ENCODE results near the gene DCLK2.

DCLK2 gene

DNA sequence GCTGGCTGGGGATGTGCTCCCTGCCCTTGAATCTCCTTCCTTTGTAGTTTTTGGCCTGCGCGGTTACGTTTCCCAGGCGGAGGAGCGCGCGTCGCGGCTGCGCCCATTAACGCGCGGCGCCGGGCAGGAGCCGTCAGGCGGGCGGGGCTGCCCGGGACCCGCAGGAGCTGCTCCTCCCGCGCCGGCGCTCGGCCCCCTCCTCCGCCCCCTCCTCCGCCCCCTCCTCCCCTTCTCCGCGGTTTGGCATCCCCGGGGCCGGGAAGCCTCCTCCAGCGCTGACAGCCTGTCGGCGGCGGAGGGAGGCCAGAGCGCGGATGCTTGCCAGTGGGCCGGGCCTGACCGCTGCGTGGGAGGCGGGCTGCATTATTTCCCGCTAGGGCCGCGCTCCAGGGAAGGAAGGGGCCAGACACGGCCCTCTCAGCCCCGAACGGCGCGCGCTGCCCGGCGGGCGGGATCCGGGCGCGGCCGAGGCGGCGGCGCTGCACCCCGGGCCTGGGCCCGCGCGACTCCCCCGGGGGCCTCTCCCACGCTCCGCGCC lies at the start of gene DCLK2:
Gene DCLK2 (plus strand): TSS at position 405 of the 538 bp plus-strand sequence. CDS start 583 bp downstream, outside the sequence.
- TF ChIP-seq GATA3 (IDR thresholded peaks at IDR 0.05; ENCODE audit: low read depth, low read length): no peak
- no peak; the same call in 1 of the 2 replicates for TF ChIP-seq GATA2 (IDR thresholded peaks at IDR 0.05; ENCODE audit: low read depth, low read length)

DNA sequence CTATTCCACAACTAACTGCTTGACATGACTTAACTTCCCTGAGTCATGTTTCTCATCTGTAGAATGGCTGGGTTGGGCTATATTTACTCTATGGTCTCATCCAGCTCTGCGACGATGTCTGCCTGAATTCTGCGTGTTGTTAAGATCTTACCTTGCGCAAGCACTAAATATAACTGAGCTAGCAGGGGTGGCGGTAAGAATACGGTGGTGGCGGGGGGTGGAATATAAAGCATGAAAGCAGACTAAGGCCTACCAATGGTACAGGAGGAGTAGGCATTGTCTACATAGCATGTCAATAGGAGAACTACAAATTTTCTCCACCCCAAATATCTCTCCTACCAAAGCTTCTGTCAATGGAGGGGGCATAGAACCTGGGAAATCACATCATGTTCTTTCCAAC lies 45.7 kb upstream of the DCLK2 start:
- TF ChIP-seq GATA2 (IDR thresholded peaks at IDR 0.05; ENCODE audit: low read depth, low read length) (no peak), GATA3 (IDR thresholded peaks at IDR 0.05; ENCODE audit: low read depth, low read length) (no peak)

DNA sequence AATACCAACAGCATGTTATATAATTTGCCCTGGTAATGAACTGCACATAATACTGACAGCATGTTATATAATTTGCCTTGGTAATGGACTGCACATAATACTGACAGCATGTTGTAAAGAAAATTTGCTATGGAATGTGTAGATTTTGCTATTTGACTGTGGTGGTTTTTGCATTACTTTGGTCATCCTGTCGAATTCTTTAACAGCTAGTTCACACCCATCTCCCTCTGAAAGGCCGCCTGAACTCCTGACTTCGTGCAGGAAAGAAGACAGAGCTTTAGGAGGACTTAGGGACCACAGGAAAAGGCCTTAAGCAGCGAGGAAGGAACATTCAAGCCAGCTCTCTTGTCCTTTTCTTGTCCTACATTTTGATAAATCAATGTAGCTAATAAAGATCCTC lies 45.2 kb upstream of the DCLK2 start:
- no peak for TF ChIP-seq GATA3 (IDR thresholded peaks at IDR 0.05; ENCODE audit: low read depth, low read length)
- no peak for TF ChIP-seq GATA2 (IDR thresholded peaks at IDR 0.05; ENCODE audit: low read depth, low read length)

DNA sequence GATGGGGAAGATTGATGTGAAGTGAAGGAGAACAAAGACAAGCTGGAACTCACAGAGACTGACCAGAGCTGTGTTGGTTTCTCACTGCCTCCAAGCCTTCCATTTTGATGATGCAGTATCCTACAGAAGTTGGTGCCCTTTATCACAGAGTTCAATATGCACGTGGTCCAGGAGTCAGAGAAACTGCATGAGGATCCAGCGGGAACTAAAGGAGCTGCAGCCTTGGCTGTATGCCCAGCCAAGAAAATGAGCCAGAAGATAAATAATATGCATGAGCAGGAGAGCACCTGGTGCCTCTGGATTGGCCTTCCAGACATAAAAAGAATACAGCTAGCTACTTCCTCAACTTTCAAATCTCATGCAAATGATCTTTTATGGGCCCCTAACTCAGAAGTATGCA lies 44.3 kb upstream of the DCLK2 start:
- TF ChIP-seq GATA2 (IDR thresholded peaks at IDR 0.05; ENCODE audit: low read depth, low read length) (no peak), GATA3 (IDR thresholded peaks at IDR 0.05; ENCODE audit: low read depth, low read length) (no peak)

DNA sequence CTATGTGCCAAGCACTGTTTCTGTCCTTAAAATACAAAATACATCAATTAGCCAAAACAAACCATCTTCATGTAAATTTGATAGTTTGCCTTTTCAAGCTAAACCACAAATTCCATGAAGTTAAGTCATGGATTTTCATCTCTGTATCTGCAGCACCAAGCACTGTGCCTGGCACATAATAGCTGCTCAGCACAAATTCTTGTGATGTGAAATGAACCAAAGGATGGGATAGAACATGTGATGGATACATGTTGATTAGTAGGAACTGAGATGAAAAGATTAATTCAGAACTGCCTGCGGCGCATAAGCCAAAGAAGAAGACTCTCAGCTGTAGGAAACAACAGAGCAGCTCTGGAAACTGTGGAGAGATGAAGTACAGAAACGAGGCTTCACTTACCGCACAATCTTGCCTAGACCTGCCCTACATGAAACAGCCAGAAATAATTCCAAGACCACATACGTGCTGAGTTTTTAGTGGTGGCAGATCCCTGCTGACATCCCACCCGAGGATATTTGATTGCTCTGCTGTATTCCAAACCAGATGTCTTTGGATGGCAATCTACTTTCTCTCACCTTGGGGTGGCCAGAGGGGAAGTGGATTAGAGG lies 40.9 kb upstream of the DCLK2 start:
- TF ChIP-seq GATA3 (IDR thresholded peaks at IDR 0.05; ENCODE audit: low read depth, low read length): no peak

DNA sequence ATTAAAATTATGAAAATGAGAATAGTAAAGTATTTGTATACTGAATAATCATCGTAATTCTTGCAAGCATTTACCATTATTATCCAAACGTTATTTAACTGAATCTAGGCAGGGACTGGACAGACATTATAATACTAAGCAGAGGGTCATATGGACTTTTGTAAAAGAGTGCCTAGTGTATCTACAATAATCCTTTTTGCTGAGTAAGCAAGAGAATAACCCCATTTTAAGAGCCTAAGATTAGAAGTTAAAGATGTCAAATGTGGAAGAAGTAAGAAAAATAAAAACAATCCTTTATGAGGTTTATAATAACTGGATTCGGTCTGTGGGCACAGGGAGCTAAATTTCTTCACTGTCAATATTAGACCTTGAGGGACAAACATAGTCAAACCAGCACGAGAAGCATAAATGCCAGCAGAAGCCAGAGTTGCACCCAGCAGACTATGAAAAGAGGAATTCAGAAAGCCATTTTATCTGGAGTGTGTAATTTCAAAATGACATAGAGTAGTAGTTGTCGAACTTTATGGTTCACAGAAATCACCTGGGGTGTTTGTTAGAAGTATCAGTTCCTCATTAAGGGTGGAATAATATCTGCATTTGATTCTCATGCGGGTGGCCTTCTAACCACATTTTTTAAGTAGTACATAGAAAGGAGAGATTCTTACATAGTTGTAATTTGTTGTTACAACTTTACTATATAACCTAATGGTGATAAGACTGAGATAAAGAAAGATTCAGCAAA lies 39.7 kb upstream of the DCLK2 start:
- TF ChIP-seq GATA2 (IDR thresholded peaks at IDR 0.05; ENCODE audit: low read depth, low read length): no peak
- TF ChIP-seq GATA3 (IDR thresholded peaks at IDR 0.05; ENCODE audit: low read depth, low read length): no peak

DNA sequence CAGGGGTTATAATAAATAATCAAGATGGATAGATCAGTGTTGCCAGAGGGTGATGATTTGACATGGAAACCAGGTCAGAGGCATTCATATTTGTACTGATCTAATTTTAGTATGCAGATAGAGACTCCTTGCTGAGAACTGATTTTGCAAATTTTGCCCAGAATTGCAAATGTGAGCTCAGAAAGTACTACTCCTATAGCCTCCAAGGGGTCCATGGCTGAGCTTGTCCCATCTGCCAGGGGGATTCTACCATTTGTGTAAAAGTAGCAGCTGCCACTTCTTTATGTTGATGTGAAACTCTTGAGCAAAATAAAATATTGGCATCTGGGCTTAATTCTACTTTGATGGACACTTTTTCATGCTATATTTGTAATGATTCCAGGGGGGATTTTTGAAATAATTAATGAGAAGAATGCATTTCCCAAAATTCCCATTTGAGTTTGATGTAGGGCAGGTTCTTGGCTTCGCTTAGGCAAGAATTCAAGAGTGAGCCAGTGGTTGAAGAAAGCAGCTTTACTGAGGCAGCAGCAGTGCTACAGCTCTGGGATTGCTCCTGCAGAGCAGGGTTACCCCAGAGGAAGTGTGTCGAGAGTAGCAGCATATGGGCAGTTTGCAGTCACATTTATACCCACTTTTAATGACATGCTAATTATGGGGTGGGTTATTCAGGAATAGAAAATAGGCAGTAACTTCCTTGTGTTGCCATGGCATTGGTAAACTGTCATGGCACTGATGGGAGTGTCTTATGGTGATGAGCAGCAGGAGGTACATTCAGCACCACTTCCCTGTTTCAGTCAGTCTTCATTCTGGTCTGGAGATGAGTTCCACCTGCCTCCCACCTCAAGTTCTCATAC lies 38.7 kb upstream of the DCLK2 start:
- TF ChIP-seq GATA2 (IDR thresholded peaks at IDR 0.05; ENCODE audit: low read depth, low read length) (no peak), GATA3 (IDR thresholded peaks at IDR 0.05; ENCODE audit: low read depth, low read length) (no peak)

DNA sequence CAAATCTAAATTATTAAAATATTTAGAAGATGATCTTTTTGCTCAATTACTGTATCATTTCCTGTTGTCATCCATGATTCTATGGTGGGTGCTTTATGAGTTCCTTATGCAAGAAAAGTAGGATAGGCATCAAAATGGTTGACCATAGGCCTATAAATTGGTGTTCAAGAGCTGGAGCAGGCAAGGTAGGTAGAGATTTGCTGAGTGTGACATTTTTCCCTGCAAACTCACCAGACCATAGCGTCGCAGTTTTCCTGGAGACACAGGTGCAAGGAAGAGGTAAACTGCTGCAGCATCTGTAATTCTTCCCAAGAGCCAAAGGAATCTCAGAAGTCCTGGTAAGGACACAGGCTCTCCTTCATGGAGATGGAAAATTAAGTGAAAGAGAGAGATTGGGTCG lies 33.7 kb upstream of the DCLK2 start:
- no peak for TF ChIP-seq GATA3 (IDR thresholded peaks at IDR 0.05; ENCODE audit: low read depth, low read length)
- no peak for TF ChIP-seq GATA2 (IDR thresholded peaks at IDR 0.05; ENCODE audit: low read depth, low read length)

DNA sequence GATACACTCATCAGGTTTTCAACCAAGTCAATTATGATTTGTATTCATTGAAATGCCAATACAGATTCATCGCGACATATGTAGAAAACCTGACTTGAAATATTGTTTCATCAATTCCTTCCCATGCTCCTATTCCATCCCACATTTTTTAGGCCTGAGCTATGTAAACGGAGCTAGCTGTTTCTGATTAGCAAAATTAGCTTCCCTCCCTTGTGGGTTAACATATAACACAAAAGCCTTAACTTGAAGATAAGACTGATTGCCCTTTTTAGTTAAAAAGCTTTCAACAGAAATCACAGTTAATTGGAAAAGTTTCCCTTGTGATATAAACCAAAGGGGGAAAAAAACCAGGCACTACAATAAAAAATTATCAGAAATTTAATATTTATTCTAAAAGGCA lies 32.8 kb upstream of the DCLK2 start:
- TF ChIP-seq GATA3 (IDR thresholded peaks at IDR 0.05; ENCODE audit: low read depth, low read length) (no peak), GATA2 (IDR thresholded peaks at IDR 0.05; ENCODE audit: low read depth, low read length) (no peak)

DNA sequence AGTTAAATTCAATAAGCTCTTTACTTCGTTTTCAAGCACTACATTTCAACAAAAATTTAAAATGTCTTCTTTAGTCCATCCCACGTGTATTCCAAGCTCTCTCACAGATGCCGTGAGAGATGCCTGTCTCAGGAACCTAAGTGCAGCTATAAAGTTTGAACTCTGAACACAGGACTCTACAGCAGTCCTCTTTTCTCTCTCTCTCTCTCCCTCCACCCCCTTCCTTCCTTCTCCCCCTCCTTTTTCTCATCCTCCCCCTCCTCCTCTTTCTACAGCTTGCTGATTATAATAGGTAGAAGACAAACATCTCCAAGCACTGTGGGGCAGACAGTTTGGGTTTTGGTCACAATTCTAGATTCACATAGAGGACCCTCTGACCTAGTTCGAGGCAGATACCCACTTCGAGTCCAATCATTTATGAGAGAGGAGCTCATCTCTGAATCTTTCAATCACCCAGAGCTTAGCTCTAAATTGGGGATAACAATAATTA lies 31.5 kb upstream of the DCLK2 start:
- no peak for TF ChIP-seq GATA3 (IDR thresholded peaks at IDR 0.05; ENCODE audit: low read depth, low read length)
- no peak for TF ChIP-seq GATA2 (IDR thresholded peaks at IDR 0.05; ENCODE audit: low read depth, low read length)

DNA sequence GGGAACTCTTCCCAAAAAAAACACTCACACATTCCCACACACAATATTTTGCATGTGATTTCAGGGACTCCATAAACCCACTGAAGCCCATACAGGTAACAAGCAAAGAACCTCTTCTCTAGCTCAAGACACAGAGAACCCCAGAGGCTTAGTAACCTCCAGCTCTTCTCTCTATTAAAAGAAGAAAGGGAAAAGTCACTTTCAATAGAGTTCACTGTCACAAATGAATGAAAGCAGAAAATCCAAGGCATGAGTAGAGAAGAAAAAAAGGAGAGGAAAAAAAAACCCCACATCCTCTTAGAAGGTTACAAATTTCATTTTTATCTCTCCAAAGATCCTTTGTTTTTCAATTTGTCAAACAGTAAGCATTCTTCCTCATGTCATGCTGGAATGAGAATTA lies 30.7 kb upstream of the DCLK2 start:
- TF ChIP-seq GATA3 (IDR thresholded peaks at IDR 0.05; ENCODE audit: low read depth, low read length): no peak
- no peak for TF ChIP-seq GATA2 (IDR thresholded peaks at IDR 0.05; ENCODE audit: low read depth, low read length)

DNA sequence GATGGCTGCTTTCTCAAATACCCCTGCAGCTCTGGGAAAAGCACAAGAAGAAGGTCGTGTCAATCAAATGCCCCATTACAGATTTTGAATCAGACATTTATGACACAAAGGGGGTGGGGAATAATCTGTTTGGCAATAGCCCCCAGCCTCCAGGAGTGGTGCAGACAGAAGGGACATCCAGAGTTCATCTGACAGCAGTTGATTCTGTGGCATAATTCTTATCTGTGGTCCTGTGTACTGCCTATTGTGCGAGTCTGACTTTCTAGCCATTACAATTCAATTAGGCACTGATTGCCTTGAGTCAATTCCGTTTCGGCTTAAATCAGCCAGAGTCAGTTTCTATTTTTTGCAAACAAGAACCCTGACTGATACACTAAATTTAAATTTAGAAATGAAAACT lies 28.6 kb upstream of the DCLK2 start:
- TF ChIP-seq GATA3 (IDR thresholded peaks at IDR 0.05; ENCODE audit: low read depth, low read length) (no peak), GATA2 (IDR thresholded peaks at IDR 0.05; ENCODE audit: low read depth, low read length) (peak; percentile 48)

DNA sequence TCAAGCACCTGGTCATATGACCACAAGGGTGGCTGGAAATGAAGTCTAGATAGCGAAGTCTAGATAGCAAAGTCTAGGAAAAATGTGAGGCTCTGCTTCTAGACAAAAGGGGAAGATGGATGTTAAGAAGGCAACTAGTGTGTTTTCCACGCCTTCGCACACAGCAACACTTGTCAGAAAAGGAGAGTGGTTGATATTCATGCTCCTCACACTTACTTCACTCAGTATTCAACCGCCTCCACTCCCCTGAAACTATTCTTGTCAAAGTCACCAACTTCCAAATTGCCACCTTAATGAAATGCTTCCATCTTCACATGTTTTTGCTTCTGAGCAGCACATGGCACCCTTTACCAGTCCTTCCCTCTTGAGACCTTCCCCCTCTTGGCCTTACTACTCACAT lies 27.7 kb upstream of the DCLK2 start:
- TF ChIP-seq GATA3 (IDR thresholded peaks at IDR 0.05; ENCODE audit: low read depth, low read length): no peak

DNA sequence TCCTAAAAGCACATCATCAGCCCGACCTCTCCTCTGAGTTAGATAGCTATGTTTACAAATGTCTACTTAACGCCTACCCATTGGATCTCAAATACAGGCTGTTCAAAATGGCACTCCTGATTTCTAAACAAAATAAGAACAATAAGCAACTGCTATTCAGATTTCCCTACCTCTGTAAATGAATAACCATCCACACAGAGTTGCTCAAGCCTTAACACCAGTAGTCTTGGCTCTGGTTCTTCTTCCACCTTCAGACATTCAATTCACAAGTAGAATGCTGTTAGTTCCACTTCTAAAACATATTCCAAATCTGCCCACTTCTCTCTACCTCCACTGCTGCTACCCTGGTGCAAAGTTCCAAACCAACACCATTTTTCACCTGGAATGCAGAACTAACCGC lies 27.1 kb upstream of the DCLK2 start:
- no peak for TF ChIP-seq GATA3 (IDR thresholded peaks at IDR 0.05; ENCODE audit: low read depth, low read length)
